GM10266 (cell line): ENCODE results near the gene SERF2.
"Not testable (repeated sequence)": the region's sequence is repeated elsewhere in the genome, so short reads cannot be mapped to it uniquely, and the experiment has no call there.

ENCODE experiments used
- DNase-seq: peaks from one replicate; pipeline ENCODE4 v3.0.0; 2012; ENCODE audit errors: extremely low spot score
- CTCF ChIP-seq: IDR thresholded peaks from 2 replicates; pipeline ENCODE4 v1.5.1; 2012; ENCODE audit warnings: mild to moderate bottlenecking, low read depth; ENCODE audit not compliant: control insufficient read depth, insufficient read depth; ENCODE audit errors: missing control alignments

SERF2 gene

GRCh38 chr15:43826029-43826507, 33.9 kb downstream of the SERF2 start:
- no peak for TF ChIP-seq CTCF
- DNase-seq: no peak

DNA sequence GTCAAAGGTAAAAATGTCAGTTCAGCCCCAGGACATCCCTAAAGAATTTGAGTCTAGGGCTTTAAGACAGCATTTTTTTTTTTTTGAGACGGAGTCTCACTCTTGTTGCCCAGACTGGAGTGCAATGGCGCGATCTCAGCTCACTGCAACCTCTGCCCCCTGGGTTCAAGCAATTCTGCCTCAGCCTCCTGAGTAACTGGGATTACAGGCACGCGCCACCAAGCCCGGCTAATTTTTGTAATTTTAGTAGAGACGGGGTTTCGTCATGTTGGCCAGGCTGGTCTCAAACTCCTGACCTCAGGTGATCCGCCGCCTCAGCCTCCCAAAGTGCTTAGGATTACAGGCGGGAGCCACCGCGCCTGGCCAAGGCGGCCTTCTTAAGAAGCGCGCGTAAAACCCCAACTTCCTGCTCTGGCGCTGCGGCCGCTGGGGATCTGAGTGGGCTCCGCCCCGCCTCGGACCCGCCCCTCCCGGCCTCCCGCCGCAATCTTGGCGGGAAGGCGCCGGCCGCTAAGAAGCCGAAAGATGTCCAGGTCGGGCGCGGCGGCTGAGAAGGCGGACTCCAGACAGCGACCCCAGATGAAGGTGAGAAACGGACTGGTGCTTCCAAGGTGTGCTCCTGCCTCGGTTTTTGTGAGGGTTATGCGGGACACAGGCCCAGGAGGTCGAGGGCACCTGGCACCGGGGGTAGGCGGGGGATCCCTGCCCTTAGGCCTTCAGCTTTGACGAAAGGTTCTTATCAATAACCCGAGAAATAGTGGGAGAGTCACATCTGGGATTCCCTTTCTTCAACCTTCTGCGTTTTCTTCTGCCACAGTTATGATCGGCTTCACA, 34.6 kb downstream of the SERF2 start, which contains the start of gene WDR76:
Gene WDR76, plus strand, starts transcription at position 495 of the 834 bp plus-strand sequence. Its CDS starts 31 bp downstream, at position 526.
- TF ChIP-seq CTCF: no peak
- DNase-seq: peak; percentile 79

DNA sequence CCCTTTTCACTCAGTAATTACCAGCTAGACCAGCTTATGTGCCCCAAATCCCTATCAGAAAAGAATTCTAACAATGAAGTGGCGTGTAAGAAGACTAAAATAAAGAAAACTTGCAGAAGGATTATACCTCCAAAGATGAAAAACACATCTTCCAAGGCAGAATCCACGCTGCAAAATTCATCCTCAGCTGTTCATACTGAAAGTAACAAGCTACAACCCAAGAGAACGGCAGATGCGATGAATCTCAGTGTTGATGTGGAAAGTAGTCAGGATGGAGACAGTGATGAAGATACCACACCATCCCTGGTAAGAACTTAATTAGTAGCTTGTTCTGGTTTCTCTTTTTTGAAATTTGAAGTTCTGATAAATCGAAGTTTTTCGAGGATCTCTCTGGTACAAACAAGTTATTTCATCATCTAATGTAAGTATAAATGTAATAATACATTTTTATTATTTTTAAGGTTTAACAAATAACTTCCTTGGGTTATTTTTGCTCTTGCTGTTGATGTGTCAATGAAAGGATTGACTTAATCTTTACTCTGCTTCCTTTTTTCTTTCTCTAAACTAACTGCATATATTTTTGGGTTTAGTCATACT, 36.0 kb downstream of the SERF2 start:
- TF ChIP-seq CTCF: no peak
- peak; percentile 31 for DNase-seq

DNA sequence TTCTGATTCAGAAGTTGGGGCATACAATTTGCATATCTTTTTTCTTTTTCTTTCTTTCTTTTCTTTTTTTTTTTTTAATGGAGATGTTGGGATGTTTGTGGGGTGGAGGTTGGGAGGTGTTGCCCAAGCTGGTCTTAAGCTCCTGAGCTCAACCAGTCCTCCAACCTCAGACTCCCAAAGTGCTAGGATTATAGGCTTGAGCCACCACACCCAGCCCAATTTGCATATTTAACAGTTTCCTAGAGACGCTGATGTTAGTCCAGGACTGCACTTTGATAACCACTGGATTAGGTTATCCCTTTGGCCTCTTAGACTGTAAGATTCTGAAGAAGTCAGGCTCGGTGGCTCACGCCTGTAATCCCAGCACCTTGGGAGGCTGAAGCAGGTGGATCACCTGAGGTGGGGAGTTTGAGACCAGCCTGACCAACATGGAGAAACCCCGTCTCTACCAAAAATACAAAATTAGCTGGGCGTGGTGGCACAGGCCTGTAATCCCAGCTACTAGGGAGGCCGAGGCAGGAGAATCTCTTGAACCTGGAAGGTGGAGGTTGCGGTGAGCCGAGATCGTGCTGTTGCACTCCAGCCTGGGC, 37.9 kb downstream of the SERF2 start:
- DNase-seq: not testable (repeated sequence)

DNA sequence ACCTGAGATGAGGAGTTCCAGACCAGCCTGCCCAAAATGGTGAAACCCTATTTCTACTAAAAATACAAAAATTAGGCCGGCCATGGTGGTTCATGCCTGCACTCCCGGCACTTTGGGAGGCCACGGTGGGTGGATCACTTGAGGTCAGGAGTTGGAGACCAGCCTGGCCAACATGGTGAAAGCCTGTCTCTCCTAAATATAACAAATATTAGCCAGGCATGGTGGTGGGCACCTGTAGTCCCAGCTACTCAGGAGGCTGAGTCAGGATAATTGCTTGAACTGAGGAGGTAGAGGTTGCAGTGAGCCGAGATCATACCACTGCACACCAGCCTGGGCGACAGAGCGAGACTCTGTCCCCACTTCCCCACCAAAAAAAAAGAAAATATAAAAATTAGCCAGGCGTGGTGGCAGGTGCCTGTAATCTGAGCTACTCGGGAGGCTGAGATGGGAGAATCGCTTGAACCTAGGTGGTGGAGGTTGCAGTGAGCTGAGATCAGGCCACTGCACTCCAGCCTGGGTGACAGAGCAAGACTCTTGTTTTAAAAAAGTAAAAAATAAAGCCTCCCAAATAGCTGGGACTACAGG, 38.7 kb downstream of the SERF2 start:
- not testable (repeated sequence) for DNase-seq

DNA sequence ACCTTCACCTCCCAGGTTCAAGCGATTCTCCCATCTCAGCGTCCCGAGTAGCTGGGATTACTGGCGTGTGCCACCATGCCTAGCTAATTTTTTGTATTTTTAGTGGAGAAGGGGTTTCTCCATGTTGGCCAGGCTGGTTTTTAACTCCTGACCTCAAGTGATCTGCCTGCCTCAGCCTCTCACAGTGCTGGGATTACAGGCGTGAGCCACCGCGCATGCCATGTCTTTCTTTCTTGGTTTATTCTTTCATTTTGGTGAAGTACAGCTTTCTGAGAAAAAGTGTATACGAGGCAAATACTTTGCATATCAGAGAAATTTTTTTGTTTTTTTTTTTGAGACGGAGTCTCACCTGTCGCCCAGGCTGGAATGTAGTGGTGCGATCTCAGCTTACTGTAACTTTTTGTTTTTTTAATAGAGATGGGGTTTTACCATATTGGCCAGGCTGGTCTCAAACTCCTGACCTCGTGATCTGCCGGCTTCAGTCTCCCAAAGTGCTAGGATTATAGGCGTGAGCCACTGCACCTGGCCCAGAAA, 39.5 kb downstream of the SERF2 start:
- not testable (repeated sequence) for DNase-seq

GRCh38 chr15:43832485-43832884, 40.4 kb downstream of the SERF2 start:
- DNase-seq: not testable (repeated sequence)

DNA sequence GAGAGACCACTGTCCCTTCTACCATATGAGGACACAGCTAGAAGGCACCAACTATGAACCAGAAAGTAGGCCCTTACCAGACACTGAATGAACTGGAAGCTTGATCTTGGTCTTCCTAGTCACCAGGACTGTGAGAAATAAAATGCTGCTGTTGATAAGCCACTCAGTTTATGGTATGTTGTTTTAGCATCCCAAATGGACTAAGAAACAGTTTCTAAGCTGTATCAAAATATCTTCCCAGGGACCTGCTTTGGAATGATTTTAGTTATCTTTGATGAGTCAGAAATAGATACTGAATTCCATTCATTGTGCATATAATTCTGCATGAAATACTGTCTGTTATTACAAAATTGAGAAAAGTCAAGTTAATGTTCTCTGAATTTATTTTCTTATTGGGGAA, 53.3 kb downstream of the SERF2 start:
- DNase-seq: no peak
- TF ChIP-seq CTCF: no peak
